Subcutaneous abdominal adipose tissue (tissue), 5 donors: Measurements from ENCODE around the gene FAM240B.

Source experiments
- H3K27ac ChIP-seq: one replicate; pipeline ENCODE4 v1.7.0; 2013; ENCODE audit warnings: low read depth, mild to moderate bottlenecking, inconsistent platforms, low read length, moderate library complexity
- H3K27me3 ChIP-seq, 5 donors: one replicate each; pipeline ENCODE4 v1.7.0; 2013; ENCODE audit warnings: low read length in 5 of 5, inconsistent platforms in 1 of 5; ENCODE audit not compliant: control insufficient read depth in 5 of 5, insufficient read depth in 4 of 5
- H3K36me3 ChIP-seq, 5 donors: one replicate each; pipeline ENCODE4 v1.7.0; 2013; ENCODE audit warnings: low read length in 5 of 5; ENCODE audit not compliant: control insufficient read depth in 5 of 5, insufficient read depth in 5 of 5
- H3K4me1 ChIP-seq, 5 donors: one replicate each; pipeline ENCODE4 v1.7.0; 2013; ENCODE audit warnings: low read length in 5 of 5, mild to moderate bottlenecking in 3 of 5, moderate library complexity in 1 of 5; ENCODE audit not compliant: control insufficient read depth in 5 of 5, insufficient read depth in 5 of 5
- H3K4me3 ChIP-seq, 5 donors: one replicate each; pipeline ENCODE4 v1.7.0; 2013; ENCODE audit warnings: low read length in 5 of 5, low read depth in 1 of 5
- H3K9ac ChIP-seq, 5 donors: one replicate each; pipeline ENCODE4 v1.7.0; 2013; ENCODE audit warnings: low read length in 5 of 5, mild to moderate bottlenecking in 4 of 5, moderate library complexity in 3 of 5
- H3K9me3 ChIP-seq, 5 donors: one replicate each; pipeline ENCODE4 v1.7.0; 2013; ENCODE audit warnings: low read length in 5 of 5; ENCODE audit not compliant: control insufficient read depth in 5 of 5
- donor health status: healthy.
- donor health status: healthy.
- donor health status: healthy.
- donor health status: healthy.
- donor health status: healthy.

The FAM240B gene

DNA sequence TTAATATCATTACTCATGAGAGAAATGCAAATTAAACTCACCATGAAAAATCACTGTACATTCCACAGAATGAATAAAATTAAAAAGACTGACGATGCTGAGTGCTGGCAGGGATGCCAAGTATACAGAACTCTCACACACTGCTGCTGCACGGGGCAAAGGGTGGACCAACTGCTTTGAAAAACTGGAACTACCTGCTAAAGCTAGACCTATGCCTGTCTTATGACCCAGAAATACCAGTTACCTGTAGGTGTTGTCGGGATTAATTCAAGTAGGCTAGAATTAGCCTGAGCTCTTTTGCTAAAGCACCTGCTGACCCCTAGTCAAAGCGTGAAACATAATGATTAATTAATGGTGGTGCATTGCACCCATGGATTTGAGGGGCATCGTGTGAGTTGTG lies 63.0 kb downstream of the FAM240B start:
- Histone ChIP-seq H3K36me3 (no peaks in the 10 kb centered on the region), H3K27me3 (peaks cover 0 to 6% (median 2%) of the 10 kb centered on the region in 5 donors), H3K4me1 (peaks cover 0 to 3% (median 0%) of the 10 kb centered on the region in 5 donors), H3K9me3 (no peaks in the 10 kb centered on the region), H3K4me3 (no peak overlapping the region), H3K27ac (no peak overlapping the region), H3K9ac (no peak overlapping the region)

DNA sequence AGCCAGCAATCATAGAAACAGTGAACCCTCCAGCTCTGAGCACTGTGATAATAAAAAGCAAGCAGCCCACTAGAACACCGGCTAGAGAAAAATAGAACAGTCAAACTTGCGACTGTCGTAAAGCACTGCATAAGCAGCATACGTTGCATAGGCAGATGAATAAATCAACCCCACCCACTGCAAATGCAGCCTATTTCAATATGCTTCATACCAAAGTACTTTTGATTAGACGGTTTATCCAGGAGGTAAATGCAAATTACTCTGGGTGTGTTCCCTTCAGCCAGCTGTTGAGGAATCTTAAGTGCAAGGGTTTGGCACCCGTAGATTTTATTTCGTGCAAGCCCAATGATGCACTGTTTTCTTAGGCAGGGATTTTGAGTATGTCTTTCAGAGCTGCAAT lies 67.4 kb downstream of the FAM240B start:
- Histone ChIP-seq H3K4me1 (peaks cover 0 to 4% (median 0%) of the 10 kb centered on the region in 5 donors), H3K9ac (no peak overlapping the region), H3K9me3 (no peaks in the 10 kb centered on the region), H3K27ac (no peak overlapping the region), H3K27me3 (peaks cover 0 to 6% (median 2%) of the 10 kb centered on the region in 5 donors), H3K36me3 (no peaks in the 10 kb centered on the region), H3K4me3 (no peak overlapping the region)

DNA sequence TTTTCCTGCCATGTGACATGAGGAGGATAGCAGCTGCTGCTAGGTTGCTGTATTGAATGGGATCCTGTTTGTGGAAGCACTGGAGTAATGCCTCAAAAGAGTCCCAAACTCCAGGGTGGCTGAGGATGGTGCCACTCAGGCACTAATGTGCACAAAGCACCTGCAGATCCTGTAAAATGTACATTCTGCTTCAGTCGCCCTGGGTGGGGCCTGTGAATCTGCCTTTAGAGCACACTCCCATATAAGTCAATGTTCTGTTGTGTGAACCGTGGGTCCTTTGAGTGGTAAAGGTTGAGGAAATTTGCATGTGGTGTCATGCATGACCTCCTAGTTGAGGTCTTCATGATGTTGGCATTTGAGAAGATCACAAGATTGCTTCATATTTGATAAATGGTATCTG lies 67.9 kb downstream of the FAM240B start:
- Histone ChIP-seq H3K4me3 (no peak overlapping the region), H3K36me3 (no peaks in the 10 kb centered on the region), H3K27ac (no peak overlapping the region), H3K9ac (no peak overlapping the region), H3K27me3 (peaks cover 0 to 6% (median 2%) of the 10 kb centered on the region in 5 donors), H3K4me1 (peaks cover 0 to 4% (median 0%) of the 10 kb centered on the region in 5 donors), H3K9me3 (no peaks in the 10 kb centered on the region)

DNA sequence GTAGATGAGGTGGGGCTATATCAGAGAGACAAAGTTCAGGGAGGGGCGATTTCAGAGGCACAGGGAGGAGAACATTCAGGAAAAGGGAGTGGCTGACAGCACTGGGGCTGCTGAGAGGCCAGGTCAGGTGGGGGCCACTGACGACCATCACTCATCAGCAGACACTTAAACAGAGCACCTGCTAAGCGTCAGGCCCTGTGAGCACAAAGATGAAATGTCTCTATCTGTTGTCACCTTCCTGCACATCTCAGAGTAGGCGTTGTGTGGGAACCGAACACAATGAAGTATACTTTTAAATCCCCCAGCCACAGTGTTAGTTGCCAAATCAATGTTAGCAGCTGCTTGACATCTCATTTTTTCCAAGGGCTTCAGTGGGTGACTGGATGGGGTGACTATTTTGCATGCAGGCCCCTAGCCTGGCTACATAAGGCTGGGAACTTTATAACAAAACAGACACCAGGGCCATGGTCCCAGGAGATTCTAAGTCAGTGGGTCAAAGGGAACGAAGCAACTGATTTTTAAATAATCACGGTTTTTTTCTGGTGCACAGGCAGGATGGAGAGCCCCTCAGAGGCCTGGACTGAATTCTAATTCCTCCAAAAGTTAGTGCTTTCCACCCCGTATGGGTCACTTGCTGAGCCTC lies 68.4 kb downstream of the FAM240B start:
- no peak overlapping the region for H3K4me3 ChIP-seq
- no peaks in the 10 kb centered on the region for H3K36me3 ChIP-seq
- peaks cover 0 to 4% (median 0%) of the 10 kb centered on the region in 5 donors for H3K4me1 ChIP-seq
- H3K27me3 ChIP-seq, result peaks cover 0 to 6% (median 2%) of the 10 kb centered on the region in 5 donors
- H3K27ac ChIP-seq, result no peak overlapping the region
- H3K9ac ChIP-seq, result no peak overlapping the region
- no peaks in the 10 kb centered on the region for H3K9me3 ChIP-seq

DNA sequence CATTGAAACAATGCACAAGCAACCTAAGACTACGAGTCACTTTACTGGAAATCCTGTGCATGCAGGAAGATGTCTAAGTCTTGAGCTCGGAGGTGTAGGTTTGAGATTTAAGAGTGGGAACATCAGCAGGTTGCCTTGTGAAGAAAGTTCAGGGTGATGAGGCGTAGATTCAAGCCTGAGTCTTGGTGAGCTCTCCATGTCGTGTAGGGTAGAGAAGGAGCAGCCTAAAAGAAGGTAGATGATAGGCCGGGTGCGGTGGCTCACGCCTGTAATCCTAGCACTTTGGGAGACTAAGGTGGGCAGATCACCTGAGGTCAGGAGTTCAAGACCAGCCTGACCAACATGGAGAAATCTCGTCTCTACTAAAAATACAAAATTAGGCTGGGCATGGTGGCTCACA lies 69.4 kb downstream of the FAM240B start:
- Histone ChIP-seq H3K36me3 (no peaks in the 10 kb centered on the region), H3K27ac (no peak overlapping the region), H3K9ac (no peak overlapping the region), H3K27me3 (peaks cover 0 to 2% (median 0%) of the 10 kb centered on the region in 5 donors), H3K4me3 (no peak overlapping the region), H3K9me3 (no peaks in the 10 kb centered on the region), H3K4me1 (peaks cover 0 to 4% (median 0%) of the 10 kb centered on the region in 5 donors)

DNA sequence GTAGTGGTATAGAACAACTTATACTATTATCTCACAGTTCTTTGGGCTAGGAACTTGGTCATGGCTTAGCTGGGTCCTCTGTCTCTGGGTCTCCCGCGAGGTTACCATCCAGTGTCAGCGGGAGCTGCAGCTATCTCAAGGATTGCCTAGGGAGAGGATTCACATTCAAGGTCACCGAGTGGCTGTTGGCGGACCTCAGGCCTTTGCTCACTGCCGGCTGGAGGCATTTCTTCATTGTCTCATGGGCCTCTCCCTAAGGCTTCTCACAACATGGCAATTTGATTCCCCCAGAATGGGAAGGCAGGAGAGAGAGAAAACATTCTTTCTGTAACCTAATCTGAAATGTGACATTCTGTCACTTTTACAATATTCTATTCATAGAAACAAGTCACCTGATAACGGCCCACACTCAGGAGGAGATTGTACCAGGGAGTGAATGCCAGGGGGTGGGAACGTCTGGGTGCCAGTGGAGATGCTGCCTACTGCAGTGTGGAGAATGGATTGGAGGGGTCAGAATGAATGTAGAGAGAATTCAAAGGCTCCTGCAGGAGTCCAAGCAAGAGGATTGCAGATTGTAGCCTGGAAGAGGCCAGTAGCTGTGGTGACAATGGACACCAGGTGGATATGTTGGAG lies 70.1 kb downstream of the FAM240B start:
- Histone ChIP-seq H3K4me3 (no peak overlapping the region), H3K27me3 (peaks cover 0 to 2% (median 0%) of the 10 kb centered on the region in 5 donors), H3K36me3 (no peaks in the 10 kb centered on the region), H3K4me1 (peaks cover 0 to 4% (median 0%) of the 10 kb centered on the region in 5 donors), H3K9me3 (no peaks in the 10 kb centered on the region), H3K27ac (no peak overlapping the region), H3K9ac (no peak overlapping the region)

DNA sequence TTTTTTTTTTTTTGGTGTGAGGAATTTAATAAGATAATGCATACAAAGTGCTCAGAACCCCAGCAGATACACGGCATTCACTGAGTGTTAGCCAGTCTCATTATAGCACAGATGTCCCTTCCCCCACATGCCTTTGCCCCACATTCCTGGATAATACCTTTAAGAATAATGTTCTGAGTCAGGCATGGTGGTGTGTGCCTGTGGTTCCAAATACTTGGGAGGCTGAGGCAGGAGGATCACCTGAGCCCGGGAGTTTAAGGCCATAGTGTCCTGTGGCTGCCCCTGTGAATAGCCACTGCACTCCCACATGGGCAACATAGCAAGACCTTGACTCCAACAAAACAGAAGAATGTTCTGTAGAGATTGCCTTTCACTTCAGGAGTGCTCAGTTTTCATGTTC lies 75.3 kb downstream of the FAM240B start:
- Histone ChIP-seq H3K36me3 (no peaks in the 10 kb centered on the region), H3K27ac (no peak overlapping the region), H3K9ac (no peak overlapping the region), H3K4me1 (no peaks in the 10 kb centered on the region), H3K27me3 (peaks cover 0 to 6% (median 0%) of the 10 kb centered on the region in 5 donors), H3K4me3 (no peak overlapping the region), H3K9me3 (no peaks in the 10 kb centered on the region)
